GM21723 (cell line): ENCODE data around the gene RAC3.
"Not testable (repeated sequence)": the region's sequence is repeated elsewhere in the genome, so short reads cannot be mapped to it uniquely, and the experiment has no call there.

Source experiments
- ATAC-seq: cut with Tn5 transposase; IDR thresholded peaks from one replicate; pipeline ENCODE4 v1.9.1; 2021; ENCODE audit warnings: mild to moderate bottlenecking, moderate library complexity; ENCODE audit not compliant: unreplicated experiment

The RAC3 gene

GRCh38 chr17:82037889-82038195 is 6.4 kb downstream of the RAC3 start:
- no peak for ATAC-seq

- not testable (repeated sequence) for ATAC-seq
Observed at GRCh38 chr17:82038796-82039409, 7.4 kb downstream of the RAC3 start.

GRCh38 chr17:82039695-82040299 is 8.3 kb downstream of the RAC3 start:
- no peak for ATAC-seq

- ATAC-seq: no peak
Observed at GRCh38 chr17:82041144-82041814, 9.8 kb downstream of the RAC3 start.

- ATAC-seq: no peak
Observed at GRCh38 chr17:82042649-82043048, 11.2 kb downstream of the RAC3 start.

- no peak for ATAC-seq
Observed at GRCh38 chr17:82043507-82043906, 12.0 kb downstream of the RAC3 start.

GRCh38 chr17:82045936-82046484 is 14.5 kb downstream of the RAC3 start:
- no peak for ATAC-seq

GRCh38 chr17:82046903-82047302 is 15.4 kb downstream of the RAC3 start:
- ATAC-seq: no peak

GRCh38 chr17:82047379-82047778 is 15.9 kb downstream of the RAC3 start:
- ATAC-seq: no peak

GRCh38 chr17:82047914-82048570 is 16.6 kb downstream of the RAC3 start:
- no peak for ATAC-seq

GRCh38 chr17:82048571-82048971 is 17.1 kb downstream of the RAC3 start:
- ATAC-seq: no peak

GRCh38 chr17:82049106-82049505 is 17.6 kb downstream of the RAC3 start:
- no peak for ATAC-seq

- ATAC-seq: no peak
Observed at GRCh38 chr17:82049521-82049971, 18.1 kb downstream of the RAC3 start.

GRCh38 chr17:82050152-82050760 is 18.8 kb downstream of the RAC3 start:
- no peak for ATAC-seq

- ATAC-seq: no peak
Observed at GRCh38 chr17:82050761-82051641, 19.5 kb downstream of the RAC3 start.

GRCh38 chr17:82051776-82052637 is 20.5 kb downstream of the RAC3 start, which contains the start of the genes GPS1 and RFNG:
TSS of gene GPS1 (plus strand) at chr17:82051898. CDS start at chr17:82051932, 34 bp downstream.
TSS of gene RFNG (minus strand) at chr17:82051811. CDS start at chr17:82051766, 45 bp downstream.
- peak; percentile 52 for ATAC-seq

GRCh38 chr17:82052638-82053059 is 21.2 kb downstream of the RAC3 start:
- no peak for ATAC-seq

GRCh38 chr17:82053130-82053529 is 21.7 kb downstream of the RAC3 start:
- ATAC-seq: no peak
